Measurements from ENCODE around the gene LYZL6. TPM values are rescaled to one million over a fixed set of nuclear protein-coding genes. Genes with fewer than 3 reads are reported as not detected.

The LYZL6 gene
- polyA plus RNA-seq, 1 donor (not counting 4 experiments of a cell fraction or from before 2014, with no cell fraction given): not detected

GRCh38 chr17:35906926-35907637 is 36.4 kb downstream of the LYZL6 start:
- H3K27ac ChIP-seq (ENCODE audit: control insufficient read depth, insufficient read depth, low read length): no peak overlapping the region
- TF ChIP-seq CTCF (optimal IDR thresholded peaks at IDR 0.05 in 1 of 3, IDR thresholded peaks at IDR 0.05 in 1 of 3, conservative IDR thresholded peaks at IDR 0.05 in 1 of 3; ENCODE audit: extremely low read depth in 1 of 3, insufficient read depth in 2 of 3, low read length in 3 of 3): no peak
- TF ChIP-seq EZH2 (IDR thresholded peaks at IDR 0.05; ENCODE audit: low read length): no peak
- dilution Hi-C loops (cut with MboI; ENCODE audit: extremely low pct_ligation_motif_present, low sequenced_read_pairs): no loop called here

GRCh38 chr17:35906191-35906925 is 37.2 kb downstream of the LYZL6 start:
- Histone ChIP-seq H3K4me3 (ENCODE audit: control insufficient read depth in 2 of 3, extremely low read depth in 1 of 3, insufficient read depth in 2 of 3, low read depth in 1 of 3, low read length in 3 of 3) (no peak overlapping the region), H3K9me3 (ENCODE audit: control insufficient read depth, low read depth, low read length) (no peaks in the 10 kb centered on the region), H3K4me2 (ENCODE audit: control insufficient read depth, extremely low read depth, insufficient read depth, low read depth, low read length) (no peak overlapping the region), H3K79me2 (ENCODE audit: control insufficient read depth, insufficient read depth, low read length) (no peaks in the 10 kb centered on the region), H3K9ac (ENCODE audit: control insufficient read depth, extremely low read depth, insufficient read depth, low read length) (no peak overlapping the region), H3K27ac (ENCODE audit: control insufficient read depth, insufficient read depth, low read length) (no peak overlapping the region), H3K4me1 (ENCODE audit: control insufficient read depth, extremely low read depth, insufficient read depth, low read length) (no peaks in the 10 kb centered on the region), H3K9me1 (ENCODE audit: control insufficient read depth, extremely low read depth, insufficient read depth, low read length) (no peaks in the 10 kb centered on the region), H3K36me3 (ENCODE audit: control insufficient read depth in 2 of 2, extremely low read depth in 1 of 2, insufficient read depth in 2 of 2, low read length in 2 of 2) (no peaks in the 10 kb centered on the region), H4K20me1 (ENCODE audit: control insufficient read depth, extremely low read depth, insufficient read depth, low read length) (no peaks in the 10 kb centered on the region), H2AFZ (ENCODE audit: control insufficient read depth, low read length) (no peak overlapping the region), H3K27me3 (ENCODE audit: control insufficient read depth, extremely low read depth, insufficient read depth, low read length) (peaks cover 4% of the 10 kb centered on the region)
- FAIRE-seq (no peak), DNase-seq (ENCODE audit: low read depth, low spot score) (no peak)
- dilution Hi-C loops (cut with MboI; ENCODE audit: extremely low pct_ligation_motif_present, low sequenced_read_pairs): no loop called here
- no peak for TF ChIP-seq CTCF (optimal IDR thresholded peaks at IDR 0.05 in 1 of 3, IDR thresholded peaks at IDR 0.05 in 1 of 3, conservative IDR thresholded peaks at IDR 0.05 in 1 of 3; ENCODE audit: extremely low read depth in 1 of 3, insufficient read depth in 2 of 3, low read length in 3 of 3)
- no peak for TF ChIP-seq EZH2 (IDR thresholded peaks at IDR 0.05; ENCODE audit: low read length)

More at GRCh38 chr17:35906926-35907637, 36.4 kb downstream of the LYZL6 start:
- Histone ChIP-seq H3K4me2 (ENCODE audit: control insufficient read depth, extremely low read depth, insufficient read depth, low read depth, low read length) (no peak overlapping the region), H3K9ac (ENCODE audit: control insufficient read depth, extremely low read depth, insufficient read depth, low read length) (no peak overlapping the region), H3K36me3 (ENCODE audit: control insufficient read depth in 2 of 2, extremely low read depth in 1 of 2, insufficient read depth in 2 of 2, low read length in 2 of 2) (no peaks in the 10 kb centered on the region), H3K4me1 (ENCODE audit: control insufficient read depth, extremely low read depth, insufficient read depth, low read length) (no peaks in the 10 kb centered on the region), H3K9me1 (ENCODE audit: control insufficient read depth, extremely low read depth, insufficient read depth, low read length) (no peaks in the 10 kb centered on the region), H2AFZ (ENCODE audit: control insufficient read depth, low read length) (no peak overlapping the region), H3K27me3 (ENCODE audit: control insufficient read depth, extremely low read depth, insufficient read depth, low read length) (peaks cover 4% of the 10 kb centered on the region), H4K20me1 (ENCODE audit: control insufficient read depth, extremely low read depth, insufficient read depth, low read length) (no peaks in the 10 kb centered on the region), H3K4me3 (ENCODE audit: control insufficient read depth in 2 of 3, extremely low read depth in 1 of 3, insufficient read depth in 2 of 3, low read depth in 1 of 3, low read length in 3 of 3) (no peak overlapping the region), H3K9me3 (ENCODE audit: control insufficient read depth, low read depth, low read length) (no peaks in the 10 kb centered on the region), H3K79me2 (ENCODE audit: control insufficient read depth, insufficient read depth, low read length) (no peaks in the 10 kb centered on the region)
- DNase-seq (ENCODE audit: low read depth, low spot score) (no peak), FAIRE-seq (no peak)
